MG63 (cell line): ENCODE data around the gene ANTXR1. TPM values are rescaled to one million over a fixed set of nuclear protein-coding genes. Genes with fewer than 3 reads are reported as not detected.

Experiments used
- DNase-seq: peaks from one replicate; pipeline ENCODE4 v3.0.0-alpha.2; 2020
- H3K27me3 ChIP-seq: fragments of 250-450 bp; sonication (Bioruptor Pico); 2 replicates; pipeline ENCODE4 v1.5.1; 2020; ENCODE audit warnings: mild to moderate bottlenecking, moderate library complexity
- H3K36me3 ChIP-seq: fragments of 250-450 bp; sonication (Bioruptor Pico); 2 replicates; pipeline ENCODE4 v1.5.1; 2020; ENCODE audit warnings: mild to moderate bottlenecking, moderate library complexity
- H3K4me3 ChIP-seq: fragments of 250-450 bp; sonication (Bioruptor Pico); 2 replicates; pipeline ENCODE4 v1.5.1; 2020; ENCODE audit warnings: mild to moderate bottlenecking, moderate library complexity
- H3K9me3 ChIP-seq: fragments of 250-450 bp; sonication (Bioruptor Pico); 2 replicates; pipeline ENCODE4 v1.5.1; 2020; ENCODE audit warnings: mild to moderate bottlenecking, moderate library complexity
- total RNA-seq: library from RNA; depleted of rRNA; stranded (reverse); fragments of >200 nt; shearing (Covaris generic); gene quantifications from 2 replicates; pipeline ENCODE4 v1.2.3, GENCODE V29; 2014; ENCODE audit warnings: low replicate concordance

ANTXR1 gene
- total RNA-seq, 1 experiment from 2014 or later = 48.6 TPM

DNA sequence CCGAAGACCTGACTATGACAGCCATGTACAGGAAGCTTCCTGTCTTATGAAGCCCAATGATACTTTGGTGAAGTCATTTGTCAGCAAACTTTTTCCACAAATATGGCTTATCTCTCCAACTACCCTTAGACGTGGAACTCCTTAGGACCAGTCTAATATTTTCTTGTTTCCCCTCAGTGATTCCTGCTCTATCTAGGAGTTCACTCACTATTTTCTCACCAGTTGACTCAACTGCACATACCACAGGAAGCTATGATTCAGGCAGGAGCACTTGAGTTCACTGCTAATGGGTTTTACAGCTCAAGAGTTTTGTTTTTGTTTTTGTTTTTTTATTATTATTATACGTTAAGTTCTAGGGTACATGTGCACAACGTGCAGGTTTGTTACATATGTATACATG is 109.3 kb downstream of the ANTXR1 start:
- H3K36me3 ChIP-seq = peaks cover 28% of the 10 kb centered on the region
- no peaks in the 10 kb centered on the region for H3K9me3 ChIP-seq
- DNase-seq = no peak
- H3K27me3 ChIP-seq = no peaks in the 10 kb centered on the region
- H3K4me3 ChIP-seq = no peak overlapping the region

DNA sequence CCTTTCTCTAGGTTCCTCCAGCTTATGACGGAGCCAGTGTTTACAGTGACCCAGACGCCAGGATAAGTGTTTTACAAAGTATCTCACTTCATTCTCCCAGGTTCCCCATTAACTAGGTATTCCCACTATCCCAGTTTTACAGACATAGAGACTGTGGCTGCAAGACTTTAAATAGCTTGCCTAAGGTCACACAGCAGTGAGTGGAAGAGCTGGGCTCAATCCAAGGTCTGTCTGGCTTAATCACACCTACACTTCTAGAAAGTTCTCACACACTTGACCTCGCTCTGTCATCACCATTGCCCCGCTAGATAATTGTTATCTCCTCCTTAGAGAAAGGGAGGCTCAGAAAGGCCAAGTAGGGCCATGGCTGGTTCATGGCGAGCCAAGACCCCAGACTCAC is 110.2 kb downstream of the ANTXR1 start:
- Histone ChIP-seq H3K9me3 (no peaks in the 10 kb centered on the region), H3K4me3 (no peak overlapping the region), H3K36me3 (peaks cover 28% of the 10 kb centered on the region), H3K27me3 (no peaks in the 10 kb centered on the region)
- no peak for DNase-seq

DNA sequence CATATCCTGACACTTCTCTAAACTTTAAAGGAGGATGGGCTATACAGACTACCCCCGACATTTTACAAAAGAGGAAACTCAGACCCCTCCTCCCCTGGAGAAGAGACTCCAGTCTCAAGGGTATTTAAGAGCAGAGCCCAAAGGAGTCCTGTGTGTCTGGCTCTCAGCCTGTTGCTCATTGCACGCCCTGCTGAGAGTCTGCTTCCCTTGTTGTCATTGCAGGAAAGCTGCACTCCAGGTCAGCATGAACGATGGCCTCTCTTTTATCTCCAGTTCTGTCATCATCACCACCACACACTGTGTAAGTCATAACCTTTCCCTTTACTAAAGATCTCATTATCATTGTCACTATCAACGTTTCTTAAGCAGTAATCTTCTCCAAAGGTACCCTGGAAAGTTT is 111.4 kb downstream of the ANTXR1 start:
- H3K27me3 ChIP-seq = no peaks in the 10 kb centered on the region
- H3K4me3 ChIP-seq = no peak overlapping the region
- no peak for DNase-seq
- H3K9me3 ChIP-seq = no peaks in the 10 kb centered on the region
- H3K36me3 ChIP-seq = peaks cover 35% of the 10 kb centered on the region

DNA sequence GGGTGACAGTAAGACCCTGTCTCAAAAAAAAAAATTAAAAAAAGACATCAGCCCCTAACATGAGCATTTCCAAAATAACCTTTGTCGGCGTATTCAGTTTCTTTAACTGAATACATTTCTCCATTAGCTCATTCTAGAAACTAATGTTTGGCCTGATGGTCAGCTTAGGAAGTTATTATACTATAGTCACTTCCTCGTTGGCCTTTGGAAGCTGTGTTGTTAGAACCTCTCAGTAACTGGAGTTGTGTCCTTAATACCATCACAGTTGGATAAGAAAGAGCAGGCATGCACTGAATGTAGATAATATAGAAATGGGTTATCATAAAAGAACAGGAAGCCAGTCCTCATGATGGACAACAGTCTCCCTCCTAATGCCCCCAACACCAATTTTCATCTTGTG is 112.8 kb downstream of the ANTXR1 start:
- DNase-seq = no peak
- no peaks in the 10 kb centered on the region for H3K9me3 ChIP-seq
- peaks cover 46% of the 10 kb centered on the region for H3K36me3 ChIP-seq
- H3K27me3 ChIP-seq = no peaks in the 10 kb centered on the region
- H3K4me3 ChIP-seq = no peak overlapping the region

GRCh38 chr2:69126341-69126740 is 113.4 kb downstream of the ANTXR1 start:
- no peak for DNase-seq
- Histone ChIP-seq H3K27me3 (no peaks in the 10 kb centered on the region), H3K4me3 (no peak overlapping the region), H3K9me3 (no peaks in the 10 kb centered on the region), H3K36me3 (peaks cover 50% of the 10 kb centered on the region)

DNA sequence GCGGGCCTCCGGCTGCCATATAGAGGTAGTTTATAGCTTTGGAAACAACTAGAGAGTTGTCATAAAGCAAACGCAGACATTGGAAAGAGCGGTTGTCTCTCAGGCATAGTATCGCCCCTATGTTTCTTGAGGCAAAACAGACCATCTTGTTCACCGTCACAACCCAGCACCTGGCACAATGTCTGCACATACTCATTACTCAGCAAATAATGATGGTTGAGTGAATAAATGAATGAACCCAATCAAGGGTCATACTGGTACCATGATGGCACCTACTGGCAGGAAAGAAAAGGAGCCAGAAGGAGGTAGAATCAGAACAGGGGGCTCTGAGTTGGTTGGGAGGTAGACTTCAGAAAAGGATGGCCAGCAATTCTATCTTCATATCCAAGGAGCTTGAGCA is 118.5 kb downstream of the ANTXR1 start:
- Histone ChIP-seq H3K27me3 (no peaks in the 10 kb centered on the region), H3K4me3 (no peak overlapping the region), H3K36me3 (peaks cover 44% of the 10 kb centered on the region)

GRCh38 chr2:69131983-69132675 is 119.2 kb downstream of the ANTXR1 start:
- H3K4me3 ChIP-seq = no peak overlapping the region
- peak; percentile 72 for DNase-seq
- no peaks in the 10 kb centered on the region for H3K27me3 ChIP-seq
- peaks cover 40% of the 10 kb centered on the region for H3K36me3 ChIP-seq
- H3K9me3 ChIP-seq = no peaks in the 10 kb centered on the region

More for the DNA sequence above, 118.5 kb downstream of the ANTXR1 start:
- no peak for DNase-seq
- H3K9me3 ChIP-seq = no peaks in the 10 kb centered on the region

DNA sequence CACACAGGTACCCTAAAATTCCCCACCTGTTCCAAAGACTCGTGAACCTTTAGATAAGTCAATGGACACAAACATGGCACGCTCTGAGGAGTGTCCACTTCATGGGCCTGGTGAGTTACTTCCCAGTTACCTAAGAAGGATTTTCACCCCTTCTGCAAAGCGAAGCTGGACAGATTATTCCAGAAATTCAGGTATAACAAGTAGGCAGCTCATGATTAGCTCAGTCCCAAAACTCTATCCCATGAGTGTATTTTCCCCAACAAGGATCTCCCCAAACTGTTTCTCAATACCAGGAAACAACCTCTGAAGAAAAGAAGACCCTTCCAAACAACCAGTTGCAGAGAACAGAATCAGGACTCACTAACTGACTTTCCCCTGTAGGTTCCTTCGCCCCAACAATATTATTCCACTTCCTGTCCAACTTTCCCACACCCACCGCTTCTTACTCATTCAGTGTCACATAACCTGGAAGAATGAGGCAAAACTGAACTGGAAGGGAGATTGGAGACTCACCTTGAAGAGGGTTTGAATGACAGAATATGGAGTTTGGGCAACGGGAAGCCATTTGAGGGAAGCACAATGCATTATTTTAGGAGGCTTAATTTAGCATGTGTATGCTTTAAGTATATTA is 120.1 kb downstream of the ANTXR1 start:
- H3K4me3 ChIP-seq = no peak overlapping the region
- peaks cover 40% of the 10 kb centered on the region for H3K36me3 ChIP-seq
- no peaks in the 10 kb centered on the region for H3K27me3 ChIP-seq
- no peaks in the 10 kb centered on the region for H3K9me3 ChIP-seq
- DNase-seq = no peak

- Histone ChIP-seq H3K36me3 (peaks cover 37% of the 10 kb centered on the region), H3K9me3 (no peaks in the 10 kb centered on the region), H3K4me3 (no peak overlapping the region), H3K27me3 (no peaks in the 10 kb centered on the region)
- DNase-seq = no peak
Observed at GRCh38 chr2:69133898-69134297, 120.9 kb downstream of the ANTXR1 start.

GRCh38 chr2:69134306-69134945 is 121.4 kb downstream of the ANTXR1 start:
- Histone ChIP-seq H3K36me3 (peaks cover 33% of the 10 kb centered on the region), H3K27me3 (no peaks in the 10 kb centered on the region), H3K9me3 (no peaks in the 10 kb centered on the region), H3K4me3 (no peak overlapping the region)
- no peak for DNase-seq

DNA sequence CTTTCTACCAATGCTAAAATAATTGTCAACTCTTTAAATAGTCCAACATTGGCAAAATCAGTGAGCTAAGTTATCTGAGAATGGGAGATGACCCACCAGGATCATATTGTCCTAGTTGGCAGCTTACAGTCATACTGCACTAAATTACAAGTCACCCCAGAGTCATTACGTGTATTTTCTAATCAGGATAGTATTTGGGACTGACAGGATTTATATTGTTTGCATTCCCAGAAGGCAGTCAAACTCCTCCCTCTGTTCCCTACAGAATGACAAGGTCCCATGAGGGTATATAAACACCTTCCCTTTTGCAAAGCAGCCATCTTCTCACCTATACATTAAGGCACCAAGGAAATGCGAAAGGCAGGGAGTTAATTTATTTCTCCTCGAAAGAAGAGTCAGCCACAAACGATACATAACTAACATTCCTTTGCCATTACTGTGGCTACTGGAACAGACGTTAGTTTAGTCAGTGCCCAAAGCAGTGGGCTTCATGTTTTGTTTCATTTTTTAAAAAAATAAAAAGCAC is 125.3 kb downstream of the ANTXR1 start:
- H3K4me3 ChIP-seq = peak overlapping the region; percentile 5; the same call in 1 of the 2 replicates

GRCh38 chr2:69138793-69139459 is 125.9 kb downstream of the ANTXR1 start:
- Histone ChIP-seq H3K9me3 (no peaks in the 10 kb centered on the region), H3K27me3 (no peaks in the 10 kb centered on the region), H3K4me3 (no peak overlapping the region), H3K36me3 (peaks cover 16% of the 10 kb centered on the region)
- DNase-seq = peak; percentile 94

More for the DNA sequence above, 125.3 kb downstream of the ANTXR1 start:
- DNase-seq = no peak
- Histone ChIP-seq H3K9me3 (no peaks in the 10 kb centered on the region), H3K27me3 (no peaks in the 10 kb centered on the region), H3K36me3 (peaks cover 19% of the 10 kb centered on the region)

DNA sequence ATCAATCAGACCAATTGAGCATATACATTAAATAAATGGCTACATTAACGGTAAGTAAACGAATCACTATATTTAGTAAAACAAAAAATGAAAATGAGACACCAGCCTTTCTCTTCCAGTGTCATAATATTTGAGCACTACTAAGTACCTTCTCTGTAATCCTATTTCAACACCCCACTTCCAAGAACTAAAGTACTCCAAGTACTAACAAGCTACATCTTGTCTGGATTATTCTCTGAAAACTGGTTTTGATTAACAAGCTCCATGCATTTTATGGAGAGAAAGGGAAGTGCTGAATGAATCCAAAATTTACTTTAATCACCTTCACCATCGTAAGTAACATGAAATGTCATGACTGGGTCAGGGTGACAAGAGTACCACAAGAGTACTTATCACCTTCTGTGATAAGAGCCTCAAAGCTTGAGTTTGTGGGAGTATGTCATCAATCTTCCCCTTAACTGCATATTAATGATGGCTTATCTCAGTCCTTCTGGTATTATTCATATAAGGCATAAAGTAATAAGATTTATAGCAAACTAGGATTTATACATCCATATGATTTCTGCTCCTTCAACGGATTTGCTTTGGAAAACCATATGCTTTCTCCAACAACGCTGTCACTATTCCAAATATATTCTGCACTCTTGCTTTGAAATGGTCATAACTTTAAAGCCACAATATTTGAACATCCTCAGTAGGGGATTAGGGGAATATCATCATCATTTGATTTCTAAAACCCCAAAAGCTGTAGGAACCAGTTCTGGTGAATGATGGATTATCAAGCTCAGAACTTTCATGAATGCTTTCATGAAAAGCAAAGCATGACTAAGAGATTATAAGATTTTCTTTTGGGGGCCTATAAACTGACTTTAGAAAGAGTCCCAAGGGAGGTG is 127.0 kb downstream of the ANTXR1 start:
- no peak for DNase-seq
- Histone ChIP-seq H3K36me3 (peaks cover 17% of the 10 kb centered on the region), H3K27me3 (no peaks in the 10 kb centered on the region), H3K4me3 (no peak overlapping the region), H3K9me3 (no peaks in the 10 kb centered on the region)

DNA sequence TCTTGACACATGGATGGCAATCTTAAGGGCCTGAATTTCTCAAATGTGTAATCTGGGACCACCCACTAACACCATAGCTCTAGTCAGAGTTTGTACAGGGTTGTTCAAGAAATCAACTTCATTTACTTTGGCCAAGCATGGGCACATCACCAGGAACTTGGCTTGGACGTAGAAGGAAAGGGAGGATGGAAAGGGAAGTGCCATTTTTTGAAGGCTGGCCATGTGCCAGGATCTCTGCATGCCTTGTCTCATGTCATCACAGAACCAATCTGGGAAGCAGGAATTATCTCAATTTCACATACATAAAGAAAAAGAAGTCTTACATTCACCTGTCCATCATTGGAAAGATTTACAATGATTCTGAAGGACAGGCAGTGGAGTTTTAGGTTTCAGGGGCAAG is 128.1 kb downstream of the ANTXR1 start:
- no peaks in the 10 kb centered on the region for H3K9me3 ChIP-seq
- no peaks in the 10 kb centered on the region for H3K27me3 ChIP-seq
- H3K36me3 ChIP-seq = peaks cover 27% of the 10 kb centered on the region
- DNase-seq = no peak
- H3K4me3 ChIP-seq = no peak overlapping the region

DNA sequence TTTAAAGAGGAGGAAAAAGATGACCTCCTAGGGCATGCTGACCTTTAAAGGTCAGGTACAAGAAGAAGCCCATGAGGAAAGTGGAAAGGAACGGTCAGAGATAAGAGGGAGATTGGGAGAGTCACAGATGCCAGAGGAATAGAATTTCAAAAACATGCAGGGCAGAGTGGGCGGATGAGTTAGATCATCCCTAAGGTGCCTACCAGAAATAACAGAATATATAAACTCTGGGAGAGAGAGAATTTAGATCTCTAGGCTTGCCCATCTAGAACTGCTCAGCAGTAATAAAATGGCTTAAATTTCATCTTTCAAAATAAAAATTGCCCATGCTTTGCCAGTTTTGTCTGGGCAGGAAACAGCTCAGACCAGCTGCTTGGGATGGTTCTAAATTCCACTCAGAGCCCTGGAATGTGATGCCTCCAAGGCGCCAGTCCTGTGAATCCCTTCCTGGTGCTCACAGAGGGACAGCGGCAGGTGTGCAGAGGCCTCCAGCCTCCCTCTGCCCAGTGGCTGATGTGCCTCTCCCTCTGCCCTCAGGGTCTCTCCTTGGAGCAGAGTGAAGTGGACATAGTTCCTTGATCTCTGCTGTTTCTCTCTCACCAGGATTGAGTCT is 130.9 kb downstream of the ANTXR1 start:
- Histone ChIP-seq H3K27me3 (no peaks in the 10 kb centered on the region), H3K4me3 (no peak overlapping the region)
- DNase-seq = peak; percentile 80

DNA sequence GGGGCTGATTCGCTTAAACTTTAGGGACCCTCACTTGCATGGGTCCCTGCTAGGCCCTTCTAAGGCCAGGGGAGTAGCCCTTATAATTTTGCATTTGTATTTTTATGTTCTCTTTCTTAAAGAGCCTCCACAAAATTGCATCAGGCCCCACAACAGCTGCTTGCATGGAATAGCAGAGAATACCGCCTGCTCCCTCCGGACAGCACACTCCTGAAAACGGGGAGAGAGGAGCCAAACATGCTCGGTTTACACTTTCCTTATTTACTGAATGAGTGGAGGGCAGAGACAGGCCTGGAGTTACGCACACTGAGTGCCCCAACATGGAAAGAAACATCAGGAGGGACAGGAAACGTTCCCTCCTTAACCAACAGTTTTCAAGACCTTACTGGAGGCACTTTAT is 132.2 kb downstream of the ANTXR1 start:
- no peaks in the 10 kb centered on the region for H3K27me3 ChIP-seq
- no peak for DNase-seq
- H3K36me3 ChIP-seq = peaks cover 27% of the 10 kb centered on the region
- H3K9me3 ChIP-seq = no peaks in the 10 kb centered on the region
- no peak overlapping the region for H3K4me3 ChIP-seq

More for the DNA sequence above, 130.9 kb downstream of the ANTXR1 start:
- H3K36me3 ChIP-seq = peaks cover 32% of the 10 kb centered on the region
- no peaks in the 10 kb centered on the region for H3K9me3 ChIP-seq
